Cerebellar cortex (tissue), 1 donor: Measurements from ENCODE around the gene SDF4.
"Not testable (repeated sequence)": the region's sequence is repeated elsewhere in the genome, so short reads cannot be mapped to it uniquely, and the experiment has no call there.

Experiments used
- DNase-seq: peaks from one replicate; pipeline ENCODE4 v3.0.0-alpha.2; 2015; ENCODE audit warnings: low spot score

The SDF4 gene

GRCh38 chr1:1177452-1178206 lies 54.2 kb downstream of the SDF4 start:
- DNase-seq, result no peak

- DNase-seq, result no peak
Observed at GRCh38 chr1:1176931-1177330, 54.9 kb downstream of the SDF4 start.

- DNase-seq, result not testable (repeated sequence)
Observed at GRCh38 chr1:1176063-1176761, 55.6 kb downstream of the SDF4 start.

DNA sequence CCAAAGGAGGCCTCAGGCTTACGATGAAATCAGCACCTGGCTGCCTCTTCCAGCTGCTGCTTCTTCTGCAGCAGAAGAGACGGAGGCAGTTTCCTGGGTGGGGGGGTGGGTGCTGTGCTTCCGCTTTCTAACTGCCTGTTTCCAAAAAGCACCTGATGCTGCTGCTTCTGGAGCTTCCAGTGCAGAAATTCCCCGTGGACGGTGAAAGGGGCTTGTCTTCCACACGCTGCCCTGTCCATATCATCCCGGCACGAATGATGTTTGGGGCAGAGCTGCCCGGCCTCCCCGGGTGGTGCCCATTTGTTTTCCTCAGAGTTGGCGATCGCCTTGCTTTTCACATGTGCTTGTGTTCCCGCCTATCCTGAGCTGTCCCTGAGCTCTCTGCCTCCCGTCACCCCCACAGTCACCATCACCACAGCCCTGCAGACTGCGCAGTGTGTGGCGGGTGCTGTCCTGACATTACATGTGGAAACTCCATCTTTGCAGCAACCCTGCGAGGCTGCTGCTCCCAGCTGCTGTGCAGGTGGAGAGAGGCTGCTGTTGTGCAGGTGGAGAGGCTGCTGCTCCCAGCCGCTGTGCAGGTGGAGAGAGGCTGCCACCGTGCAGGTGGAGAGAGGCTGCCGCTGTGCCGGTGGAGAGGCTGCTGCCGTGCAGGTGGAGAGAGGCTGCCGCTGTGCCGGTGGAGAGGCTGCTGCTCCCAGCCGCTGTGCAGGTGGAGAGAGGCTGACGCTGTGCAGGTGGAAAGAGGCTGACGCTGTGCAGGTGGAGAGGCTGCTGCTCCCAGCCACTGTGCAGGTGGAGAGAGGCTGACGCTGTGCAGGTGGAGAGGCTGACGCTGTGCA lies 56.4 kb downstream of the SDF4 start:
- DNase-seq, result no peak

DNA sequence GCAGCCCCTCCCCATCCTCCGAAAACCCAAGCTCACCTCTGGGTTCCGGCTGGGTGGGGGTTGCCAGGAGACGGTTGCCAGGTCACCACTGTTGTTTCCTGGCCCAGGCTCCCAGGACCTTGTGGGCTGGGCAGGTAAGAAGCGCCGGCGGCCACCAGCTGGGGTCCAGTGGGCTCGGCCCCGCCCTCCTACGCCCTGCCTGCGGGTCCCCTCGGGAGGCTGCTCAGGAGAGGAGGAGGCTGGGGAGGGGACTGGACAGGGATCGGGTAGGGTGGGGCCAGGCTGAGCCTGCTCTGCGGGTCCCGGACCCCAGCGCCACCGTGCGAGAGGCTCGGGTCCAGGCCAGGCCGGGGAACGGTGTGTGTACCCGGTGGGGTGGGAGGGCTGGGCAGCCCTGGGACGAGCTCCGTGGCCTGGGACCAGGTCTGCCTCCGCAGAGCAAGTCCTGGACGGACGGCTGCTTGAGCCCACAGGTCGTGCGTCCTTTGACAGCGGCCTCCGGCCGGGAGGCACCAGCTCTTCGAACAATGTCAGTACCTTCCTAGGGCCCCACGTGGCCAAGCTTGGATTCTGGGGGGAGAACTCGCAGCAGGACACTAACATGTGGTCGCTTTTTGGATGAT lies 57.9 kb downstream of the SDF4 start, which contains the start of gene TTLL10:
Gene TTLL10, plus strand, starts transcription at position 88 of the 623 bp plus-strand sequence. CDS start 5,336 bp downstream, outside the sequence.
- DNase-seq, result no peak

GRCh38 chr1:1173061-1173792 lies 58.6 kb downstream of the SDF4 start:
- no peak for DNase-seq

DNA sequence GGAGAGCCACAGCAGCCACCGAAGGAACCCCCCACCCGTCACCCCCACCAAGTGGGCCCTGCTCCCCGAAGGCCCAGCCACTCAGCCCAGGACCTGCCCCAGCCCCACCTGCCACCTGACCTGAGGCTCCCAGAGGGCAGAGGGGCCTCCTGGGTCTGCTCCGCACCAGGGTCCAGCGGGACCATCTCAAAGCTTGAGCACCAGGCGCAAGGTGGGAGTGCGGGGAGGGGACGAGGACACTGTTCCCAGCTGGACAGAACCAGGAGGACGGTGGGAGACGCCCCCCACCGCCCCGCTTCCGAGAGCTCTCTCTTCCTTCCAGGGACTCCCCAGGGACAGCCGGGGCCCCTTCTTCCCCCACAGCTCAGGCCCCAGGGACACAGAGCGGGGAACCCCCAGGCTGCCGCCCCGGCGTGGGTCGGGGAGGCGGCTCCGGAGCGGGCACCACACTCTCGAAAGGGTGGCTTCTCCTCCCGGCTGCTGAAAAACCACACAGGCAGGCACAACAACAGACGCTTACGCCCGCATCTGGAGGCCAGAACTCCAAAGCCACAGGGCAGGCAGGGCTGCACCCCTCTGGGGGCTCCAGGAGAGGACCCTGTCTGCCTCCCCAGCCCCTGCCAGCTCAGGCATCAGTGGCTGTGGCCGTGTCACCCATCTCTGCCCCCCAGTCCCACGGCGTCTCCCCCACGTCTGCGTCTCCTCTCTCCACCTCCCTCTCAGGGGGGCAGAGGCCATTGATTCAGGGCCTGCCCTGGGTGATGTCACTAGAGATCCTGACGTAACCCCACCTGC lies 60.1 kb downstream of the SDF4 start:
- DNase-seq, result no peak

GRCh38 chr1:1171161-1171545 lies 60.6 kb downstream of the SDF4 start:
- DNase-seq, result no peak

GRCh38 chr1:1170215-1171091 lies 61.3 kb downstream of the SDF4 start:
- no peak for DNase-seq

- DNase-seq, result no peak
Observed at GRCh38 chr1:1169429-1170214, 62.2 kb downstream of the SDF4 start.

DNA sequence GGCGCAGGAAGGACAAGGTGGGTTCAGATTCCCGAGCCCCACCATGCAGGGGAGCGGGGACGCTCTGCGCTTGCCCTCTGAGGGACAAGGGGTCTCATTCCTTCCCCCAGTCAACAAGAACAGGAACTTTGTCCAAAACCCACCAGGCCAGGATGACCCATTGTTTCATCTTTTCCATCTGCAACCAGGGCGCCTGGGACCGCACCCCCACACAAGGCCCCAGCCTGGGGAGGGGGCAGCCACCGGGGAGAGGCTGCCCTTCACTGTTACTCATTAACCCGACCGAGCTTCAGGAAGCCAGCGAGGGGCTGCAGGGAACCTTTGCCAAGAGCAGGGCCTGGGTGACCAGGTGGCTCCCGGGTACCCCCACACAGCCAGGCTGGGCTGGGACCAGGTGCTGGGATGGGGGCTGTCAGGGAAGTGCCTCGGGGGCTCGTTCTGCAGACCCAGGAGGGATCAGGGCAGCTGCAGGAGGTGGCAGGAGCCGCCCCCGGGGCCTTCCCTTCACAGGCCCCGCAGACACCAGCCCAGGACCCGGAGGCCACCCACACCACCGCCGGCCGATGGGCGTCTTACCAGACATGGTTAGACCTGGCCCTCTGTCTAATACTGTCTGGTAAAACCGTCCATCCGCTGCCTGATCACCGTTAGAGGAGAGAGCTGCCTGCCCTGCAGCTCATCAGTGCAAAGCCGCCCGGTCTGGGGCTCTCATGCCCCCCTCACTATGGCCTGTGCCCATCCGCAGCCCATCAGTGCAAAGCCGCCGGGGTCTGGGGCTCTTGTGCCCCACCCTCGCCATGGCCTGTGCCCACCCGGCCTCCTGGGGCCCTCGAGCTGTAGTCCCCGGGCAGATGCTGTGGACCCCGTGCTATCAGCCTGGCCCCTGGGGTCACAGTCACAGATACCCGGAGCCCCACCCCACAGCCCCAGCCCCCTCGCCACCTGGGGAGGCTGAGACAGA lies 63.1 kb downstream of the SDF4 start:
- no peak for DNase-seq

- no peak for DNase-seq
Observed at GRCh38 chr1:1167841-1168450, 63.9 kb downstream of the SDF4 start.

- no peak for DNase-seq
Observed at GRCh38 chr1:1167398-1167821, 64.4 kb downstream of the SDF4 start.
